LoVo (cell line): Measurements from ENCODE around the gene SMIM36.
A peak's percentile ranks its signal among the peaks of the same experiment; 100 is the strongest.
"Not testable (repeated sequence)": the region's sequence is repeated elsewhere in the genome, so short reads cannot be mapped to it uniquely, and the experiment has no call there.

Experiments used
- DNase-seq: peaks from one replicate; pipeline ENCODE4 v3.0.0-alpha.2; 2016; ENCODE audit warnings: low spot score

SMIM36 gene

GRCh38 chr17:55454906-55455474 lies 56.3 kb downstream of the SMIM36 start:
- DNase-seq = peak; percentile 27

- DNase-seq = no peak
These were observed 57.3 kb downstream of the SMIM36 start for GRCh38 chr17:55453839-55454557.

DNA sequence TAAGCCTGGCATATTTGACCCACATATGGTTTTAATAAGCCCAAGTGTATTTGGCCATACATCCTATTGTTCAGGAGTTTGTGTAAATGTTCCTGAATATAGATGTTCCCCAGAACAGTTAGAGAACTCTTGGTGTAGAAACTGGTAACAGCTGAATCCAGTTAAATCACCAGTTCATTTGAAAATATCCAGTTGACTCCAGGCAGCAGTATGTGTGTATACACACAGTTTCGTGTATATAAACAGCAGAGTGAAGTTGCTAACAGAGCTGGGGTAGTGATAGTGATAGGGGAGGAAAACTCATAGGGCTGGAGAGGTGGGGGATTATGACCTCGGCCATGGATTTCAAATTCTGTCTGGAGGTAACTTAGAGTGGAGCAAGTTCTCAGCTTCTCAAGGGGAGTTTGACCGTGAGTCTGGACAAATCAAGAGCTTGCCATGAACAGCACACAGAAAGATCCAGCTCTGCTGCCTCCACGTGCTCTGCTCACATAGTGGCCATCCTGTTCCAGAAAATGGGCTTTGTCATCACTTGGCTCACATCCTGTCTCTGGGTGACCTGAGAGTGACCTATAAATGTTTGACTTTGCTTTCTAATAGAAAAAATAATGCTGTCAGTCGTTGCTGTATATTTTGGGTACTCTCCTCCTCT lies 59.0 kb downstream of the SMIM36 start:
- no peak for DNase-seq

DNA sequence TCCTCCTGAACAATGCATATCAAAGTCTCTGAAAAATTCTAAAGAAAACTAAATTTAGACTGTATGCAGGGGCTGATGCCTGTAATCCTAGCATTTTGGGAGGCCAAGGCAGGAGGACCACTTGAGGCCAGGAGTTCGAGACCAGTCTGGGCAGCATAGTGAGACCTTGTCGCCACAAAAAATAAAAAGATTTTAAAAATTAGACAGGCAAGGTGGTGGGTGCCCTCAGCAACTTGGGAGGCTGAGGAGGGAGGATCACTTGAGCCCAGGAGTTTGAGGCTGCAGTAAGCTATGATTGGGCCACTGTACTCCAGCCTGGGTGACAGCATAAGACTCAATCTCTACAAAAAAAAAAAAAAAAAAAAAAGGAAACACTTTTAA lies 59.5 kb downstream of the SMIM36 start:
- DNase-seq = no peak

DNA sequence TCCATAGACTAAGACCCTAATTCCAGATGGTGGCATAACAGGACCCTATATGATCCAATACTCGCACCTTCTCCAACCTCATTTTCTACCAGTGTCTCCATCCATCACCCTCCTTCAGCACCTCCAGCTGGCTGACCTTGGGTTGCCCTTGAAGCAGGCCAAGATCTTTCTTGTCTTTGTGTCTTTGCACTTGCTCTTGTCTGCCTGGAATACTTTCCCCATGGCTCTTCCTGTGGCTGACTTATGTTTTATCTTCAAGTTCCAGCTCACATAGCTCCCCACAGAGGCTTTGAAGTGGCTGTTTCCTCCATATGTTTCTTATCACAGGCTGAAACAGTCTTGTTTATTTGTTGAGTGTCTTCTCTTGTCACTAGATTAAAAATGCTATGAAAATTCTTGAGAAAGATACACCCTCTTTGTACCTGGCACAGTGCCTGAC lies 60.0 kb downstream of the SMIM36 start:
- DNase-seq = peak; percentile 32

- no peak for DNase-seq
These were observed 60.9 kb downstream of the SMIM36 start for GRCh38 chr17:55450232-55450825.

GRCh38 chr17:55448681-55449080 lies 62.6 kb downstream of the SMIM36 start:
- DNase-seq = no peak

DNA sequence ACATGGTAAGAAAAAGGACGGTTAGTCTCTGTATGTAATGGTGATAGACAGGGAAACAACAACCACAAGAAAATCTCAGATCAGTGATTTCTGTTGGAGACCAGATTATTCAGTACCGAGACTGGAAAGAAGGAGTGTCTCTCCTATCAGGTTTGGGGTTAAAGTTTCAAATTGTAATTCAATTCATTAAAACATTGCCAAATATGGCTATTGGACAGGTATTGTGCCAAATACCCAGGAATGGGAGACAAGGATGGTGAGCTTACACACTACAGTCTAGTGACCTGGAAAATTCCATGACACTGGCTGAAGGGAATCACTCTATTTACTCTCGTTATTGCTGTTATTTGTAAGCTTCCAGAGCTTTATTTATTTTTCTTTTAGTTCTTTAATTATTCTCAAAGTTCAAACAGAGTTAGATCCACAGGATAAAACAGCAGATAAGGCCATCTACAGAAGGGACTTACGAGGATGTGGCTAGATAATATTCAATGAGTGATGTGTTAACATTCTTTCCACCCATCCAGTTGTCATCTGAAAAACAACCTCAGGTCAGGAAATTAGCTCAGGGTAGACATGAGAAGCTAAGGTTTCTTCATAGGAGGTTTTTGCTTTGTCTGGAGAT lies 64.6 kb downstream of the SMIM36 start:
- DNase-seq = no peak

GRCh38 chr17:55446004-55446403 lies 65.2 kb downstream of the SMIM36 start:
- not testable (repeated sequence) for DNase-seq

DNA sequence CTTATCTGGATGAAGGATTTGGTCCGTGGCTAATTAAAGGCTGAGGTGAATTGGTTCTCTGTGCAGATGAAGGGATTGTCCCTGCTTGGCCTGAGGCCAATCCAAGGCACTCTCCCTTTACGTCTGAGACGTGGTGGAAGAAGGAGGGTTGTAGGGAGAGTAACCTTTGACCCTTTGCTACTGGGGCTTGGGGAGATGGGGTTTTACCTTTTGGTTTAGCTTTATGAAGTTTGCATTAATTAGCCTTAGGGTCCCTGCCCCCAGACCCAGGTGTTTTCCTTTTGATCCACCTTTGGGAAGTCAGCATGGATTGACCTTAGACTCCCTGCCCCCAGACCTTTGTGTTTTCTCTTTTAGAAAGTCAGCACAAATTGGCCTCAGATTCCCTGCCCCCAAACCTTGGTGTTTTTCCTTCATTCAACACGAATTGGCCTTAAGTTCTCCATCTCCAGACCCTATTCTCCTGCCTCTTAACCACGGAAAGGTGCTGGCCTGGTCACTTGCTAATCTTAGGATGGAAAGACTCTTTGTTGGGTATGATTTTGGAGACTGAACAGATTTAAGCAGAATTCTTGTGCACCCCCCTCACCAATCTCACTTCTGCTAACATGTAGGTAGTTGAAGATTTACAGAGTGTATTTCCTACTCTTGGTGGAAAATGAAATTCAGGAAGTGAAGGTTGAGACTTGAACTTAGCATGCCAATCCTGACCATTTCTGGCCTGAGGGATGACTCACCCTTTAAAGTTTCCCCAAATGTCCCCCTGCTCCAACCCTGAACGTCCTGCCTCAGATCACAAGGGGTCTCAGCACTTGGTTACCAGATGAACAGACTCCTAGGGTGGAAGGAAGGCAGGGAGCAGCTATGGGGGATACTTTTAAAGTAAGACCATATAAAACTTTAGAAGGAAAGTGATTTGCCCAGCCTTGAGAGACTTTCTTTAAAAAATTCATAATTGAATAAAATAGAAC lies 66.5 kb downstream of the SMIM36 start:
- no peak for DNase-seq

DNA sequence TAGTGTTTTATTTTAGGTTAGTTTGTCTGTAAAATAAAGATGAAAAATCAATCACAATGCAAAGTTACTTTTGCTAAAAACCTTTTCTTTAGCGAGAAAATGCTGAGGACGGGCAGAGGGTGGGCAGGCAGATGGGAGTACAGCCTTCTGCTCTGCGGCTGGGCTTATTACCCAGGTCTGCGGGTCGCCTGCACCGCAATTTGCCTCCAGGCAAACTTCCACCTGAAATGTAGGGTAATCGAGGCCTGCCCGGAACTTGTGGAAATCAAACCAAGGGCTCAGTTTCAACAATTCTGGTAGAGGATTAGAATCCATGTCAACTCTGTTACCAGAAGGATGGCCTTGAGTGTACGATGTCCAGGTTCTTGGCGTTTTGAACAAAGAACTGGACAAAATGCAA lies 67.3 kb downstream of the SMIM36 start:
- no peak for DNase-seq

- no peak for DNase-seq
These were observed 68.1 kb downstream of the SMIM36 start for GRCh38 chr17:55442953-55443683.

GRCh38 chr17:55442462-55442861 lies 68.8 kb downstream of the SMIM36 start:
- DNase-seq = no peak

- DNase-seq = no peak
These were observed 69.7 kb downstream of the SMIM36 start for GRCh38 chr17:55441544-55441943.

- no peak for DNase-seq
These were observed 70.9 kb downstream of the SMIM36 start for GRCh38 chr17:55440391-55440790.

DNA sequence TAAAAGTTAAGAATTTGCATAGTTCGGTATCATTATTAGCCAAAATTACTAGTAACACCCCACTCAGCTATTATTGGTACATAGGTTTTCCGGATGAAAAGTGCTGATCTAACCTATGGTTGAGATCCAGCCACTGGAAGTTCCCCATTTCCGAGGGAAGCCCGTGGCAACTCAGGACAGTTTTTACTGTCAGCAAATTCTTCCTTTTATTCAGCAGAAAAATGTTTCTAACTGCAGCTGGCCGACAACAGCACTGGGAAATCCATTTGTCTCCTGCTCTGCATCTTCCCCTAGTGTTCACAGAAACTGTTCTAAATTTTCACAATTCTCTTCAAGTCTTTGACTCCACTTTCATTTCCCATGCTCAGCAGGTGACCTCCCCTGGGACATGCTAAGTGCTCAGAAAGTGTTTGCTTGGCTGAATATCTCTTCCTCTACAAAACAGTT lies 74.1 kb downstream of the SMIM36 start:
- DNase-seq = no peak

GRCh38 chr17:55436224-55437158 lies 74.8 kb downstream of the SMIM36 start:
- DNase-seq = no peak

DNA sequence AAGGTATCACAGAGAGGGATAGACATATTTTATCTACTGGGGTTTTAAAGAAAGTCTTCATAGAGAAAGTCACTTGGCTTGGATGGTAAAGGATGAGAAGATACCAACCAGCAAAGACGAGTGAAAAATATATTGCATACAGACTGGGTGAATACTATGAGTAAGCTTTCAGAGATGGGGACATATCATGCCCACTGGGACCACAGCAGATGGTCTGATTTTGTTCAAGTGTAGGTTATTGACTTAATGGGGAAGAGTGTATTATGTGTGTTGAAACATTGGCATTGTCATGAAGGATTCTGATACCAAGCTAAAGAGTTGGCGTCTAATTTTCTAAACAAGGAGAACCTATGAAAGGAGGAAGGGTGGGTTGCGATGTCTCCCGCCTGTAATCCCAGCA lies 75.8 kb downstream of the SMIM36 start:
- no peak for DNase-seq

GRCh38 chr17:55434721-55435120 lies 76.5 kb downstream of the SMIM36 start:
- no peak for DNase-seq
